ENCODE measurements around the gene DNAJC21.

Gene DNAJC21

DNA sequence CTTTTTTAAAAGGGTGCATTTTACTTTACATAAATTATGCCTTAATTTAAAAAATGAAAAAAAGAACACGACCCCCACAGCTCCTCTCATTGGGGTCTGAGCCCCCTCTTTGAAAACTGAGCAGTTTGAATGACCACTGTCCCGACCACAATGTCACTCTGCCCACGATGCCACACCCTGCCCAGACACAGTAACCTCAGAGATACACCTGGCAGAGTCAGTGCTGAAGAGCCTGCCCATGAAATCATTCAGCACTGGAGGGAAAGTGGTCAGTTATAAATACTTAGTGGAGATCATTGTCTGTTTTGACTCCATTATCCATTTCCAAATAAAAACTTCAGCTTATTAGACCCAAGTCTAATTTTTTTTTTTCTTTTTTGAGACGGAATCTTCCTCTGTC, 49.3 kb downstream of the DNAJC21 start:
- no peak for DNase-seq (ENCODE audit: low spot score)

DNA sequence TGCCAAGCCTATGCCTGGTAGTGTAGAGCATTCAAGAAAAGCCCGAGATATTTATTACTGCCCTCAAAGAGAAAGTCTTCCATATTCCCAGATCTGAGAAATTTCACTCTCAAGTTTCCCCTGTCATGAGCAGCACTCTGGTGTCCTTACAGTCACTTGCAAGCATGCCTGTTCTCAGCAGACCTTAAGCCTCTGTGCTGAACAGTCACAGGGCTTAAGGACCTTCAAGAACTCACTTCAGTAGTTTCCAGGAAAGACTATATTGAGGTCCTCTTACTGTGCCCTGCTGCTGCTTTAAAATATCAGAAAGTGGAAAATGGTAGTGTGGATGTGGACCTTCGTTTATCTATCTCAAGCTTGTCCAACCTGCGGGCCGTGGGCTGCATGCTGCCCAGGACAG, 53.5 kb downstream of the DNAJC21 start:
- no peak for DNase-seq (ENCODE audit: low spot score)

DNA sequence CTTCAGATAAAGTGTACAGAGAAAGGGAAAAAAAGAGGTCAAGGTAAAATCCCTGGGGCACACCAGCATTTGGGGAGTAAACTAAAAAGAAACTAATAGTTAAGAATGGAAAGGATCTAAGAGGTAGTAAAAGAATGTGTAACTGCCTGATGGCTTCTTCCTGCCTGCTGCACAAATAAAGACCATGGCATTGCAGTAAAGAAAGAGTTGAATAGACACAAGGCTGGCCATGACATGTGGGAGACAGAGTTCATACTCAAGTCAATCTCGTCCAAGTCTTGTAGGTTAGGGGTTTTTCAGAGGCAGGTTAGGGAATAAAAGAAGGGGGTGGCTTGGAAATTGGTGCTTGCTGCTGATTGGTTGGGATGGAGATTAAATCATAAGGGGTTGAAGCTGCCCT, 57.6 kb downstream of the DNAJC21 start:
- DNase-seq (ENCODE audit: low spot score), result no peak

DNA sequence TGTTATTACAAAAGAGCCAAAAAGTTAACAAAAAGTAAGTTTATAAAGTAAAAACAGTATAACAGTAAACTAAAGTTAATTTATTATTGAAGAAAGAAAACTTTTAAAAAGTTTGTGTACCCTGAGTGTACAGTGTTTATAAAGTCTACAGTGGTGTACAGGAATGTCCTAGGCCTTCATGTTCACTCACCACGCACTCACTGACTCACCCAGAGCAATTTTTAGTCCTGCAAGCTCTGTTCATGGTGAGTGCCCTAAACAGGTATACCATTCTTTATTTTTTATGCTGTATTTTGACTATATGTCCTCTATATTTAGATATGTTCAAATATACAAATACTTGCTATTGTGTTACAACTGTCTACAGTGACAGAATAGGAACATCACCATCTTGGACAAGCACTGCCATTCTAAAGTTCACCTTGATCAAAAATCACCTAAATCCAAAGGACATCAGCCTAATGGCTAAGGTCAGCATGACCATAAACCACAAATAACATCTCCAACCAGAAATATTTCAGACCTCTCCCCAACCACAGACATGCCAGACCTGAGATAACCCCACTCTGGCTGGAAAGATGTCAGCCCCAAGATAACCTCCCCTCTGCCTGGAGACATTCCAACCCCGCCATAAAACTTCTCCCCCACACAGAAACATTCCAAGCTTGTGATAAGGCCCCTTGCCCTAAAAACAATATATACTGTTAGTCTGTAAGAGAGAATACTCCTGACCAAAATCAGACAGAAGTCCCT, 62.3 kb downstream of the DNAJC21 start:
- DNase-seq (ENCODE audit: low spot score), result no peak

DNA sequence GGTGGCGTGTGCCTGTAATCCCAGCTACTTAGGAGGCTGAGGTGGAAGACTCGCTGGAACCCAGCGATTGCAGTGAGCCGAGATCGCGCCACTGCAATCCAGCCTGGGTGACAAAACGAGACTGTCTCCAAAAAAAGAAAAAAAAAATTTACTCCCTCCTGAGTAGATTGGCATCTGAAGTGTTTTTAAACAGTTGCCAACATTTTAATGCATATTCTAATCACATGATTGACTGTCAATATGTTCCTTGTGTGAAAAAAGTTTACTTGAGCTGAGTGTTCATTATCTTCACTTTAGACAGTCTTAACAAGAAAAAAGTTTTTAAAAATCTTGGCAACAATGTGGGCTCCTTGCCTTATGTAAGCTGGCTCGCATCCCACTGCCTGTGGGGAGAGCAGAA, 64.6 kb downstream of the DNAJC21 start:
- DNase-seq (ENCODE audit: low spot score), result no peak

DNA sequence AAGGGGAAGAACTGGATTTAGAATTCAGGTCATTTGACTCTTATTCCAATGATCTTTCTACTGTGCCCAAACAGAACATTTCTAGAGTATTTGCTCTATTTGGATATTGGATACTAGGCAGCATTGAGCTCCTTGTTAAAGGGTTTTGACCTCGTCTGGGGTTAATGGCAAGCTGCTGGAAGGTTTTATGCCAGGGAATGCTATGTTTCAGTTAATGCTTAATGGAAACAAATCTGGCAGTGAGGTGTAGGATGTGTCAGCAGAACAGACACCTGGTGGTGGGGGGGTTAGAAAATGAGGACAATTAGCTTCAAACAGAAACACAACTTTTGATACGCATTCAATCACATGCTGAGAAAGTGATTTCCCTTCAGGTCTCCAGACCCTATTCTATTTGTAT, 66.9 kb downstream of the DNAJC21 start:
- DNase-seq (ENCODE audit: low spot score), result no peak

DNA sequence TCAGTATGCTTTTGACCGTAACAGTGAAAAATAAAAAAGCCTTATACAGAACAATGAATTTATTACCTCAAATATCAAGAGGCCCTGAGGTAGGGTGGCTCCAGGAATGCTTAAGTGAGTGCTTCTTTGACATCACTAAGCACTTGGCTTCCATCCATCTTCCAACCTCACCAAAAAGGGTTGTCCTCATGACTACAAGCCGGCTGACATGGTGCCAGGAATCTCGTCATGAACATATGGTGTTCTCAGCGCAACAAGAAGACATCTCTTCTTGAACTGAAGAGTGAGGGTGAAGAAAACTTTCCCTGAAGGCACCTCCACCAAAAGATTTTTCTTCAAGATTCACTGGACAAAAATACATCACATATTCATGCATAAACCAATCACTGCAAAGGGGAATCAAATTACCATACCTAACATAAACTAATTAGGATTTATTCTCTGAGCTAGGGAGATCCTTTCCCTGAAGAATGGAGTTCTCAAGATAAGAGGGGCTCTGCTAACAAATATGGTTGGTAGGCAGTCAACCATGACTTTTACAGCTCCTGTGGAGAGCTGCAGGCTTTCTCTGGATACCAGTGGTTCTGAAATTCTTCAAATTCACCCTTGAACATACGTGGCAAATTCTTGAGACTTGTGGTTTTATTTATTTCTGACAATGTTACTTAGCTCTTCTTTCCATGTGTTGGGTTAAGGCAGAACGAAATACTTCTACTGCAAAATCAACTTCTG, 68.9 kb downstream of the DNAJC21 start:
- no peak for DNase-seq (ENCODE audit: low spot score)

DNA sequence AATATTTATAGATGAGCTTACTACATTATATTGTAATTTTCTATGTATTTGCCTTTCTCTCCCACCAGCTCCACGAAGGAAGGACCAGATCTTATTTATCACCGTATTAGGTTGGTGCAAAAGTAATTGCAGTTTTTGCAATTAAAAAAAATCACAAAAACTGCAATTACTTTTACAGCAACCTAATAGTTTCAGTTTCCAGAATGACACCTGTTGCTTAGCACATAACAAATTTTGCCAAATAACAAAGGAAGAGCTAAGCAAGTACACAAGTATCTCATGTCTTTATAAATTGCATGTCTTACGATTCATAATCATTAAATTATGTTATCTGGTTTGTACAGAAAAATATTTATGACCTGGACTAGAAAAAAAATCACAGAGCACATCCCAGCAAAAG, 72.5 kb downstream of the DNAJC21 start:
- DNase-seq (ENCODE audit: low spot score), result no peak

DNA sequence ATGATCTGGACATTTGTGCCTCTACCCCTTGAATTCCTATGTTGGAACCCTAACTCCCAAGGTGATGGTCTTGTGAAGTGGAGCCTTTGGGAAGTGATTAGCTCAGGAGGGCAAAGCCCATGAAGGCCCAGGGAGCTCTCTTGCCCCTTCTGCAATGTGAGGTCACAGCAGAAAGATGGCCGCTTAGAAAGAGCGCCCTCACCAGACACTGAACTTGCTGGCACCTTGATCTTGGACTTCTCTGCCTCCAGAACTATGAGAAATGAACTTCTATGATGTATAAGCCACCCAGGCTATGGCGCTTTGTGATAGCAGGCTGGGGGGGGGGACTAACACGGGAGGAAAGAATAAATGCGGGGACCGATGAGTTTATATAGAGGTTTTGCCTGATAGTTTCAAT, 73.1 kb downstream of the DNAJC21 start:
- DNase-seq (ENCODE audit: low spot score), result no peak

DNA sequence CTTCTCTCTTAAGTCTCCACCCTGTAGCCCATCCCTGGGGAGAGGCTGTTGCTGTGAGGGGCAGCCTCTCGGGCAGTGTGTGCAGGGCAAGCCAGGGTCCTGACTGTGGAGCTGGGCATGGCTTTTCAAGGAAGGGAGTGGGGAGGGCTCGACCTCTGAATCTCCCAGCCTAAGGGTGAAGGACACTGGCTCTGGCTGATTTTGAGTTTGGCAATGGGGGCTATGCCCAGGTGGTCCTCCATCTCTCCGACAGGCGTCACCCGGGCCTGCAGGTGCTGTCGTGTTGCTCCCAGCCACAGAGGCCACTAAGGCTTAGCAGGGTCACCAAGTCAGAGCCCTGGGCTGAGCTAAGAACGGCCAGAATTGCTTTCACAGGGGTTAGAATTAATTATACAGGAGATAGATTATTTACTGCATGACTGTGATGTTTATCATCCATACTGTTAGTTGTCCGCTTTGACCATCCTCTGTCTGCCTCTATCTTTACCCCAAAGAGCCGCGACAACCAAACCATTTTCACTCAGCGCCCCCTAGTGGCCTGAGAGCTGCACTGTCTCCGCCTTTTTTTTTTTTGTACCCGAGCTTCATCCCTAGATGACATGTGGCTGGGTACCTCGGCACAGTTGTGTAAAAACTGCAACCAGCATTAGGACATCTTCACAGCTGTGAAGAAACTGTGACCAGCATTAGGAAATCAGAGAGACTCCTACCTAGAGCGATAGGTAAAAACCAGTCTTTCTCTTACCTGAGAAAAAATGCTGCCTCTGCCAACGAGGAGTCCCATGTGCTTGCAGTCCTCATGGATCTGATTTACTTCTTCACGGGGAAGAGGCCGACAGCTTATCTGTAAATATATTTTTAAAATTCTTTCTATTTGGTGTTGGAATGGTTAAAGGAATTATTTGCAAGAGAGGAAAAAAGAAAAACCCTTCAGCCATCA, 73.9 kb downstream of the DNAJC21 start:
- DNase-seq (ENCODE audit: low spot score), result peak; percentile 53

DNA sequence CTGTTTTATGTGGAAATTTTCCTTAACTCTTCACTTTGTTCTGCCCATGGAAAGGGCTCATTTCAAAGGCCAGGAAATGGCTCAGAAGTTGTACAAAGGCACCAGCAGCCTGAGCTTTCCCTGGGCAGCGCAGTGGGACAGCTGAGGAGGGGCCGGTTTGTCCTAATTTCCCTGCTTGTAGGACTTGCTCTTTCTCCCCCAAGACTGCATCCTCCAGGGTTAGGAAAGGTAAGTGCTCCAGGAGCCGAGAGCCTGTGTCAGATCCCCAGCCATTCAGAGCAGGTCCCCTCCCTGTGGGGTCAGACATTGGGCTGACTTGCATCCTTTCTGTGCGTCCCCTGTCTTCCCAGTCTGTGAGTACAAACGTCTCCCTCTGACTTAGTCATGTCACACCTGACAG, 74.8 kb downstream of the DNAJC21 start:
- no peak for DNase-seq (ENCODE audit: low spot score)

DNA sequence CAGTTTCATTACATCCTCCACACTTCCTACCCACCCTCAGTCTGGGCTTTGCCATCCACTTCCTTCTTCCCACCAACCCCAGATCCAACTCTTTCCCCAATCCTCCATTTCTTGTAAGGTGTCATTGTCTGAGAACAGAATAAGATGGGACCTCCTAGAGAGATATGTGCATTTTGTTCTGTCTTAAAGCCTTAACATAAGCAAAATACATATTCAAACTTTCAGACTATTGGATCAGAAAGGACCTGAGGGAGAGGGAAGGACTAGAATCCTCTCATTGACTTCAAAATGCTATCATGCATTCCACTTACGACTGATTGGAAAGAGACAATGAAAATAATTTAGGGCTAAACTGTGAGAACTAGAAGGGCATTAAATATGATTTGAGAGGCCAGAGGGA, 75.4 kb downstream of the DNAJC21 start:
- no peak for DNase-seq (ENCODE audit: low spot score)
